Measurements from ENCODE around the gene ZMAT3.

DNA sequence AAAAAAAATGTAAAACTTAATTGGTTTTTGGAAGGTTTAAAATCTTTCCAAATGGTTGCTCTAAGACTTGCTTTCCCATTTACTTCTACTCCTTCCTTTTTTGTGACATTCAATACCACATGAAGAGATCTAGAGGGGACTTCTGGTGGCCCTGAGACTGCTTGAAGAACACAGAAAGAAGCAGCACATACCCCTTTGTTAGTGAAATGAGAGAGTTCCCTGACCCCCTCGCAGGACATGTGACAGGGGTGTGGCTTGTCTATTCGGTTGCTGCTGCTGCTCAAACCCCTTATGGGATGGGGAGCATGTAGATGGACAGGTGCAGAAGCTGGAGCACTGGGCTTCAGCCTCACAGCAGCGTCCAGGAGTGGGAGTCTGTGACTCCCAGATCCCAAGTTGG, 71.0 kb downstream of the ZMAT3 start:
- TF ChIP-seq POLR2A (IDR thresholded peaks at IDR 0.05), result no peak
- TF ChIP-seq, protein P1, sequence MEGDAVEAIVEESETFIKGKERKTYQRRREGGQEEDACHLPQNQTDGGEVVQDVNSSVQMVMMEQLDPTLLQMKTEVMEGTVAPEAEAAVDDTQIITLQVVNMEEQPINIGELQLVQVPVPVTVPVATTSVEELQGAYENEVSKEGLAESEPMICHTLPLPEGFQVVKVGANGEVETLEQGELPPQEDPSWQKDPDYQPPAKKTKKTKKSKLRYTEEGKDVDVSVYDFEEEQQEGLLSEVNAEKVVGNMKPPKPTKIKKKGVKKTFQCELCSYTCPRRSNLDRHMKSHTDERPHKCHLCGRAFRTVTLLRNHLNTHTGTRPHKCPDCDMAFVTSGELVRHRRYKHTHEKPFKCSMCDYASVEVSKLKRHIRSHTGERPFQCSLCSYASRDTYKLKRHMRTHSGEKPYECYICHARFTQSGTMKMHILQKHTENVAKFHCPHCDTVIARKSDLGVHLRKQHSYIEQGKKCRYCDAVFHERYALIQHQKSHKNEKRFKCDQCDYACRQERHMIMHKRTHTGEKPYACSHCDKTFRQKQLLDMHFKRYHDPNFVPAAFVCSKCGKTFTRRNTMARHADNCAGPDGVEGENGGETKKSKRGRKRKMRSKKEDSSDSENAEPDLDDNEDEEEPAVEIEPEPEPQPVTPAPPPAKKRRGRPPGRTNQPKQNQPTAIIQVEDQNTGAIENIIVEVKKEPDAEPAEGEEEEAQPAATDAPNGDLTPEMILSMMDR (IDR thresholded peaks at IDR 0.05), result no peak

Data from Peyer's patch (tissue), 4 donors.